CD14-positive monocyte (primary cell): ENCODE measurements around the gene SET. TPM values are rescaled to one million over a fixed set of nuclear protein-coding genes. Genes with fewer than 3 reads are reported as not detected.

ENCODE experiments used
- DNase-seq, 3 donors: peaks; one replicate each; pipeline ENCODE4 v3.0.0-alpha.2; 2011 to 2022
- H2AFZ ChIP-seq: 2 replicates; pipeline ENCODE4 v1.6.0; 2012; ENCODE audit warnings: mild to moderate bottlenecking, low read depth, low read length, inconsistent platforms; ENCODE audit not compliant: insufficient read depth, poor library complexity, severe bottlenecking
- H3K27ac ChIP-seq, 2 donors: 1 replicate in 1 of 2; 2 replicates in 1 of 2; pipeline ENCODE4 v1.5.1; 2012 to 2013; ENCODE audit warnings: low read length in 2 of 2, control low read depth in 1 of 2, inconsistent platforms in 1 of 2, low read depth in 1 of 2, mild to moderate bottlenecking in 1 of 2
- H3K27me3 ChIP-seq, 2 donors: one replicate each; pipeline versions ENCODE4 v1.6.0 to v1.6.1; 2011 to 2013; ENCODE audit warnings: low read length in 2 of 2; ENCODE audit not compliant: control insufficient read depth in 2 of 2, insufficient read depth in 2 of 2
- H3K36me3 ChIP-seq, 2 donors: replicated peaks in 1 of 2; 1 replicate in 1 of 2; 2 replicates in 1 of 2; pipeline versions ENCODE4 v1.5.1 to v1.6.1; 2012 to 2013; ENCODE audit warnings: low read length in 2 of 2, control low read depth in 1 of 2, inconsistent platforms in 1 of 2, mild to moderate bottlenecking in 1 of 2; ENCODE audit not compliant: insufficient read depth in 2 of 2, control insufficient read depth in 1 of 2
- H3K4me1 ChIP-seq, 2 donors: 1 replicate in 1 of 2; 2 replicates in 1 of 2; pipeline versions ENCODE4 v1.5.1 to v1.6.1; 2012 to 2013; ENCODE audit warnings: low read length in 2 of 2, control low read depth in 1 of 2, inconsistent platforms in 1 of 2, mild to moderate bottlenecking in 1 of 2, moderate library complexity in 1 of 2; ENCODE audit not compliant: insufficient read depth in 2 of 2, control insufficient read depth in 1 of 2
- H3K4me2 ChIP-seq: replicated peaks from 2 replicates; pipeline ENCODE3; 2012; ENCODE audit warnings: low read length, moderate library complexity, mild to moderate bottlenecking; ENCODE audit not compliant: poor library complexity, severe bottlenecking; ENCODE audit errors: extremely low read depth
- H3K4me3 ChIP-seq, 3 experiments: fragments of 200-600 bp in 1 of 3; sonication (generic) in 1 of 3; replicated peaks in 1 of 3; 1 replicate in 2 of 3; 2 replicates in 1 of 3; pipeline ENCODE4 v1.5.1; 2011 to 2013; ENCODE audit warnings: low read length in 3 of 3, mild to moderate bottlenecking in 3 of 3, control low read depth in 2 of 3, low read depth in 2 of 3, inconsistent platforms in 1 of 3, moderate library complexity in 1 of 3
- H3K79me2 ChIP-seq: 2 replicates; pipeline ENCODE4 v1.6.0; 2012; ENCODE audit warnings: mild to moderate bottlenecking, control low read depth, inconsistent platforms, low read length, moderate library complexity; ENCODE audit not compliant: insufficient read depth
- H3K9ac ChIP-seq: 2 replicates; pipeline ENCODE4 v1.6.0; 2017; ENCODE audit warnings: low read length, mild to moderate bottlenecking; ENCODE audit not compliant: insufficient read depth, poor library complexity, severe bottlenecking
- H3K9me3 ChIP-seq, 2 donors: replicated peaks in 1 of 2; 1 replicate in 1 of 2; 2 replicates in 1 of 2; pipeline versions ENCODE4 v1.5.1 to v1.6.1; 2012 to 2013; ENCODE audit warnings: low read length in 2 of 2, control low read depth in 1 of 2; ENCODE audit not compliant: control insufficient read depth in 1 of 2, insufficient read depth in 1 of 2
- H4K20me1 ChIP-seq: 2 replicates; pipeline ENCODE4 v1.6.0; 2012; ENCODE audit warnings: mild to moderate bottlenecking, low read length, control low read depth, moderate library complexity; ENCODE audit not compliant: insufficient read depth
- H3K27ac Mint-ChIP-seq, 7 donors: one replicate each; pipeline ENCODE4 v1.8.0; 2020; ENCODE audit warnings: mild to moderate bottlenecking in 7 of 7, mixed read lengths in 7 of 7, moderate library complexity in 6 of 7, inconsistent platforms in 2 of 7
- H3K27me3 Mint-ChIP-seq, 3 donors: one replicate each; pipeline ENCODE4 v1.8.0; 2021 to 2022; ENCODE audit warnings: low read depth in 3 of 3, mild to moderate bottlenecking in 3 of 3, mixed read lengths in 3 of 3, moderate library complexity in 3 of 3, inconsistent platforms in 1 of 3
- H3K36me3 Mint-ChIP-seq, 2 donors: one replicate each; pipeline ENCODE4 v1.8.0; 2020; ENCODE audit warnings: mixed read lengths in 2 of 2, inconsistent platforms in 1 of 2, mild to moderate bottlenecking in 1 of 2
- H3K4me1 Mint-ChIP-seq: one replicate; pipeline ENCODE4 v1.8.0; 2020; ENCODE audit warnings: mild to moderate bottlenecking, mixed read lengths
- H3K4me3 Mint-ChIP-seq, 2 donors: one replicate each; pipeline ENCODE4 v1.8.0; 2020; ENCODE audit warnings: mild to moderate bottlenecking in 2 of 2, mixed read lengths in 2 of 2, moderate library complexity in 1 of 2
- H3K9me3 Mint-ChIP-seq, 7 donors: one replicate each; pipeline ENCODE4 v1.8.0; 2020 to 2022; ENCODE audit warnings: mixed read lengths in 7 of 7, mild to moderate bottlenecking in 6 of 7, moderate library complexity in 6 of 7, inconsistent platforms in 2 of 7
- WGBS: methylation state at CpG from one replicate; pipeline ENCODE4 v1.1.5; 2013; ENCODE audit warnings: missing lambda C conversion rate; ENCODE audit not compliant: insufficient coverage; 5-methylcytosine and 5-hydroxymethylcytosine counted together
- intact Hi-C, 2 donors: fragments of 100-400 bp; cut with micrococcal nuclease; formaldehyde crosslinking; loops; one replicate each; pipeline versions ENCODE4 v1.15.0 to v1.15.1; 2023
- polyA plus RNA-seq, 3 donors: library from polyadenylated mRNA; depleted of rRNA in 1 of 3; unstranded in 2 of 3; stranded (reverse) in 1 of 3; fragments of 300-500 nt in 2 of 3; fragments of >200 nt in 1 of 3; fragmentation: Illumina TruSeq in 2 of 3; gene quantifications; 1 replicate in 2 of 3; 2 replicates in 1 of 3; pipeline ENCODE4 v1.2.3, GENCODE V29; 2012 to 2021
- TF ChIP-seq, protein P1 (sequence below): fragments of 200-600 bp; IDR thresholded peaks from one replicate; pipeline ENCODE4 v1.8.0; 2022; ENCODE audit warnings: antibody characterized with exemption, mild to moderate bottlenecking

Gene SET
- polyA plus RNA-seq, 3 donors = 56.2 to 124 (median 114) TPM

DNA sequence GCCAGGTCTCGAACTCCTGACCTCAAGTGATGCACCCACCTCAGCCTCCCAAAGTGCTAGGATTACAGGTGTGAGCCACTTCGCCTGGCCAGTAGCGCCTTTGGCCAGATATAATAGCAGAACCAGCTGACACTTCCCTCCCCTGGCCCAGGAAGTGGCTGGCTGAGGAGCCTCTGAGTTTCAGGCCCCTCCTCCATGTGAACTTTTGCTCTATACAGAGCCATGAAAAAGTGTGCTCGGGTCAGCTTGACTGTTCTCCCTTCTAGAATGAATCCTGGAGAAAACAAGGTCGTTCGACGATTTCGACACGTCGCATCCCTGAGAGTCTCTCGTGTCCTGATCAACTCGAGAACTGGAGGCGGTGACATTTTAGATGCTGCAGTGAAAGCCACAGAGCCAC, 43.6 kb downstream of the SET start:
- Histone ChIP-seq H3K27ac (no peak overlapping the region), H3K27me3 (no peaks in the 10 kb centered on the region), H3K36me3 (peaks cover 12 to 36% of the 10 kb centered on the region in 2 donors), H3K4me2 (no peak overlapping the region), H3K9me3 (no peaks in the 10 kb centered on the region), H4K20me1 (no peaks in the 10 kb centered on the region), H3K4me1 (no peaks in the 10 kb centered on the region), H3K4me3 (no peak overlapping the region), H2AFZ (no peak overlapping the region), H3K9ac (no peak overlapping the region), H3K79me2 (no peaks in the 10 kb centered on the region)
- no peak overlapping the region for H3K4me3 Mint-ChIP-seq
- H3K4me1 Mint-ChIP-seq = peaks cover 3% of the 10 kb centered on the region
- no peaks in the 10 kb centered on the region for H3K9me3 Mint-ChIP-seq
- no peaks in the 10 kb centered on the region for H3K27me3 Mint-ChIP-seq
- TF ChIP-seq, protein P1, sequence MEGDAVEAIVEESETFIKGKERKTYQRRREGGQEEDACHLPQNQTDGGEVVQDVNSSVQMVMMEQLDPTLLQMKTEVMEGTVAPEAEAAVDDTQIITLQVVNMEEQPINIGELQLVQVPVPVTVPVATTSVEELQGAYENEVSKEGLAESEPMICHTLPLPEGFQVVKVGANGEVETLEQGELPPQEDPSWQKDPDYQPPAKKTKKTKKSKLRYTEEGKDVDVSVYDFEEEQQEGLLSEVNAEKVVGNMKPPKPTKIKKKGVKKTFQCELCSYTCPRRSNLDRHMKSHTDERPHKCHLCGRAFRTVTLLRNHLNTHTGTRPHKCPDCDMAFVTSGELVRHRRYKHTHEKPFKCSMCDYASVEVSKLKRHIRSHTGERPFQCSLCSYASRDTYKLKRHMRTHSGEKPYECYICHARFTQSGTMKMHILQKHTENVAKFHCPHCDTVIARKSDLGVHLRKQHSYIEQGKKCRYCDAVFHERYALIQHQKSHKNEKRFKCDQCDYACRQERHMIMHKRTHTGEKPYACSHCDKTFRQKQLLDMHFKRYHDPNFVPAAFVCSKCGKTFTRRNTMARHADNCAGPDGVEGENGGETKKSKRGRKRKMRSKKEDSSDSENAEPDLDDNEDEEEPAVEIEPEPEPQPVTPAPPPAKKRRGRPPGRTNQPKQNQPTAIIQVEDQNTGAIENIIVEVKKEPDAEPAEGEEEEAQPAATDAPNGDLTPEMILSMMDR = no peak
- intact Hi-C loops = no loop called here
- peaks cover 30 to 54% of the 10 kb centered on the region in 2 donors for H3K36me3 Mint-ChIP-seq
- DNase-seq = no peak
- peak overlapping the region in 1 of 7 donors; percentile 19 for H3K27ac Mint-ChIP-seq
- 96% methylated on average over 13 of the region's 13 CpGs for WGBS

DNA sequence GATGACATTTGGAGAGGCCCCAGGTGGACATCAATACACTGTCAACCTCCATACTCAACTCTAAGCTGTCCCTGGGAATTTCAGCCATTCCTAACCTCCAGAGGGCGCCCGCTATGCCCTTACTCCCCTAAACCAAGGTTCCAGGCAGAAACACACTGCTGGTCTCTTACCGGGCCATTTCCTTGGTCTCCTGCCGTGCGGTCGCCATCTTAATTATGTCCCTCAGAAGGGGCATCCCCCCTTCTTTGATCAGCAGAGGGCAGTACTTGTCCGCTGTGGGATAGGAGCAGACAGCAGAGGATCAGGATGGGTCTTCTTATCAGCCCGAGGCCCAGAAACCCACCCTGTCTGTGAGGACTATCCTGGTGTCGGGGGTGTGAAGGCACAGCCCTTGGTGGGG, 44.2 kb downstream of the SET start:
- intact Hi-C loops = no loop called here
- no peaks in the 10 kb centered on the region for H3K27me3 ChIP-seq
- peaks cover 12 to 36% of the 10 kb centered on the region in 2 donors for H3K36me3 ChIP-seq
- H4K20me1 ChIP-seq = no peaks in the 10 kb centered on the region
- H3K9ac ChIP-seq = no peak overlapping the region
- no peaks in the 10 kb centered on the region for H3K4me1 ChIP-seq
- no peak overlapping the region for H3K27ac ChIP-seq
- H3K4me3 Mint-ChIP-seq = peak overlapping the region in 1 of 2 donors; percentile 39
- H3K9me3 Mint-ChIP-seq = no peaks in the 10 kb centered on the region
- peak; percentile 47 to 67 (median 51) for DNase-seq
- 43% methylated on average over 9 of the region's 9 CpGs for WGBS
- peak overlapping the region in 4 of 7 donors; percentile 33 to 67 (median 59) for H3K27ac Mint-ChIP-seq
- H2AFZ ChIP-seq = peak overlapping the region; percentile 44
- peaks cover 30 to 56% of the 10 kb centered on the region in 2 donors for H3K36me3 Mint-ChIP-seq
- no peaks in the 10 kb centered on the region for H3K9me3 ChIP-seq
- no peak overlapping the region for H3K4me3 ChIP-seq
- TF ChIP-seq, protein P1 = peak; percentile 43
- peaks cover 0 to 1% (median 0%) of the 10 kb centered on the region in 3 donors for H3K27me3 Mint-ChIP-seq
- no peaks in the 10 kb centered on the region for H3K79me2 ChIP-seq
- peak overlapping the region; percentile 25 for H3K4me2 ChIP-seq
- peaks cover 3% of the 10 kb centered on the region for H3K4me1 Mint-ChIP-seq
